HG03103 (cell line): ENCODE measurements around the gene CDH12.
"Not testable (repeated sequence)": the region's sequence is repeated elsewhere in the genome, so short reads cannot be mapped to it uniquely, and the experiment has no call there.

Source experiments
- ATAC-seq: cut with Tn5 transposase; IDR thresholded peaks from one replicate; pipeline ENCODE4 v1.9.1; 2021; ENCODE audit warnings: low read depth; ENCODE audit not compliant: unreplicated experiment

Gene CDH12

DNA sequence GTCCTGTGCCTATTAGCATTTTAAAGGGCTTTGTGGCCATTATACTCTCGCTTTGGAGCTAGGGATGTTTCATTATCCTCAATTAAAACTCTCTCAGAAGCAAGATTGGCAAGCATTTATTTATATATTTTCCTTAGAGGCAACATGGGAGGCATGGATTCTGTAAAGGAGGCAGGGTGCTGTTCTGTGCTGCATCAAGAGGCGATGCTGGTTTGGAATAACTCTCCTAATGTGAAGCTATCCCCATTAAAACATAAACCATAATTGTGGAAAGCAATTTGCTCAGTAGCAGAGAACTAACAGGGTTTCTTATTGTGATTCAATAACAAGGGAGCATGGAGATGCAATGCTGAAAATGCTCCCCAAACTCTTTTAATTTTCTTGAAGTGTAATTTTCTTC lies 664.5 kb downstream of the CDH12 start:
- not testable (repeated sequence) for ATAC-seq

DNA sequence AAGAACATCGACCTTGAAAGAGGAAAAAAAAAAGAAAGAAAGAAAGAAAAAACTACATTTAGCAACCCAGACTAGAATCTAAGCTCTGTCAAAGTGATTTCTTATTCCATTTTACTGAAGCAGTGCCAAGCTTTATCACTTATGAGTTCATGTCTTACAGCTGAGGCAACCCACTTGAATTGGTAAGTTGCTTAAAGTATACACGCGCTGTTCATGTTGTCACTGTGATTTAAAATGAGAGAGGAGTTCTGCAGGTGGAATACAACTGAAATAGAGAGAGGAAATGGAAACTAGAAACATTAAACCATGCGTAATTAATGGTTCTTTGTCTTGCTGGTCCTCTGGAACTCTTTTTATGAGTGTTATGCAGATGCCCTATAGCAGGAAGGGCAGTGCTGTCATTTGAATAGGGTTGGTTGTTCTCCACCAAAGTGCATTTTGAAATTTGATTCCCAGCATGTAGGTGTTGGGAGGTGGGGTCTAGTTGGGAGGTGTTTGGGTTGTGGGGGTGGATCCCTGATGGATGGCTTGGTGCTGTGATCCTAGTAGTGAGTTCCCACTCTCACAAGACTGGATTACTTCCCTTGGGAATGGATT lies 665.4 kb downstream of the CDH12 start:
- not testable (repeated sequence) for ATAC-seq

DNA sequence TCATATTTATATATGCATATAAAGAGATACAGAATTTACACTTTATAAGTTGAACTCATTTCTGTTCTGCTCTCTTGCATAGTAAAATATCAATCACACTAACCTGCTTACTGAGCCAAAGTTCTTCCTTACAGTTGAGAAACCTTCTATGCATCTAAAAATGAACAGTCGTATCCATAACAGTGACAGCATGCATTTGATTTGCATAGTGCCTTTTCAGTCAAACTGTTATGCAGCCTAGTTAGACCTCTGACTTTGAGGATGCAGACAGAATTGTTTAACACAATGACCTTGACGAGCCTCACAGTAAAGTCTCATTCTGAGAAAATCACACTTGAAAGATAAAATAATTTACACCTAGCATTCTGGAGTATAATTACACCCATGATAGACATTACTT lies 683.9 kb downstream of the CDH12 start:
- not testable (repeated sequence) for ATAC-seq

DNA sequence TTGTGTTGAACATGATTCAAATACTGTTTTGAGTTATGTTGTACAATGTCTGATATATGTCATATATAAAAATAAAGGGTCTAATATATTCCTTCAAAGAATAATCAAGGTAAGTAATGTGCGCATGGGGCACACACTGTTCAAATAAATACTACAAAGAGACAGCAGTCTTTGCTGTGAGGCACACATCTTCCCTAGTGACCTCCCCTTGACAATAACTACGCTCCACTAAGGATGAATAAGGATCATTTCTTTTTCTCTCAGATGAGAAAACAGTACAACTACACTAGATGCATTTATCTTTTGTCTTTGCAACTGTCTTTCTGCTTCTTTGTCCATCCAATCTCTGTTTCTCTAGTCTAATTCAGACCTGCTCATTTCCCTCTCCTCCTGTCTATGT lies 684.4 kb downstream of the CDH12 start:
- ATAC-seq = not testable (repeated sequence)

DNA sequence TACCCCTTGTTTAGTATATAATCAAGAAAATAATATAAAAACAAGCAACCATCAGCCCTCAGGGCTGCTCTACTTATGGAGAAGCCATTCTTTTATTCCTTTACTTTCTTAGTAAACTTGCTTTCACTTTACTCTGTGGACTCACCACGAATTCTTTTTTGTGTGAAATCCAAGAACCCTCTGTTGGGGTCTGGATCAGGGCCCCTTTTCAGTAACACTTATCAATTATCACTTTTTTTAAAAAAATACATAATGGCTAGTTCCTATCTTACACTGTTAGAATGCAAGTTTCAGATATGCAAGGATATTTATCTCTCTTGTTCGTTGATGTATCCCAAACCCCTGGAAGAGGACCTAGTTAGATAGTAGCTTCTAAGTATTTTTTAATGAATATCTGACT lies 687.2 kb downstream of the CDH12 start:
- ATAC-seq = not testable (repeated sequence)

DNA sequence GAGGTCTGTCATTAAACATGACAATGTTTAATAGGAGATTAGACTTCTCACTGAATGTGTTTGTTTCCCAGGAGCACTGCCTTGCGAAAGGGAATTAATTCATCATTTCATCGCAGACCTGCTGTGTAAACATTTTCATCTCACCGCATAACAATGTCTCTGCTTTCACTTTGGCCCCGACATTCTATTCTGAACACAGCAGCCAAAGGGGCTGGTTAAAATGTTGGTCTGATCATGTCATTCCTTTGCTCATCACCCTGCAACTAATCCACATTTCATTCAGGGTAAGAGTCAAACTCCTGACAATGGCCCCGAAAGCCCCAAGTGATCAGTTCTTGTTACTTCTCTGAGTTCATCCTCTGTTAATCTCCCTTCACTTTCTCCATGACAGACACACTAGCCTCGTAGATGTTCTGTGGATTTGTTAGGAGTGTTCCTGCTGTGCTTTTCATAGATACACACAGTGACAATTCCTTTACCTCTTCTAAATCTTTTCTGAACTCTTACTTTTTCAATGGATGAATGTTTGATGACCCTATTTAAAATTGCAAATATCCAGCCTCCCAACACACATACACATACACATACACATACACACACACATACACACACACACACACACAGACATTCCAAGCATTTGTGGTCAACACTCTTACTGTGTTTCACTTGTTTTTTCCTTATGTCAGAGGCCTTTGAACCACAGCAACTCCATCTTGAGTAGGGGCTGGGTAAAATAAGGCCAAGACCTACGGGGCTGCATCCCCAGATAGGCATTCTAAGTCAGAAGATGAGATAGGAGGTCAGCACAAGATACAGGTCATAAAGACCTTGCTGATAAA lies 688.0 kb downstream of the CDH12 start:
- not testable (repeated sequence) for ATAC-seq

DNA sequence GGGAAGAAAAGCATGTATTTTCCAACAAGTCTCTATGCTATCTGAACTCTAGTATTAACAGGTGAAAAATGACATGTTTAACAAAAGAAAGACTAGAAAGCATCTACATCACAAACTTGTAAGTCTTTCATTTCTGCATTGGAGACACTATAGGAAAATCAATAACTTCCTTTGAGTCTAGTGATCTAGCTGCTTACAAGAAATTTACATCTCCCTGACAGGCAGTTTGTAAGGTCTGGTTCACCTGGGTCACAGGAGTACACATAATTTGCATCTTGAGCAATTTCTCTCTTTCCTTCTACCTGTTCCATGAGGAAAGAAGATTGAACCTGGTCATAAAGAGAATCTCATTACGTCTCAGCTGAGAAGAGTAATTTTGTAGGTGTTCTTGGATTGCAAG lies 696.2 kb downstream of the CDH12 start:
- ATAC-seq = not testable (repeated sequence)

DNA sequence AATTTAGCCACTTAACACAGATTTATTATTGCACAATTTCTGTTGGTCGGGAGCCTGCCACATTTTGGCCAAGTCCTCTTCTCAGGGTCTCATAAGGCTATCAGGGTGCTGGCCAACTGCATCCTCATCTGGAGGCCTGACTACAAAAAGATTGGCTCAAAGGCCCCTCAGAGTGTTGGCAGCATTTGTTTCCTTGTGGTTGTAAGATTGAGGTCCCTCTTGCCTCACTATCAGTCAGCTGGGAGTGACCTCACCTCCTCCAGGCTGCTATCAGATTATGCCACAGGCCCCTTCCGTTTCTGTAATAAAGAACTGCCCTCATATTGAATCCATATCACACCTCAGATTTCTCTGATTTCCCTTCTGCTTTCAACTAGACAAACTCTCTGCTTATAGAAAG lies 698.4 kb downstream of the CDH12 start:
- not testable (repeated sequence) for ATAC-seq

DNA sequence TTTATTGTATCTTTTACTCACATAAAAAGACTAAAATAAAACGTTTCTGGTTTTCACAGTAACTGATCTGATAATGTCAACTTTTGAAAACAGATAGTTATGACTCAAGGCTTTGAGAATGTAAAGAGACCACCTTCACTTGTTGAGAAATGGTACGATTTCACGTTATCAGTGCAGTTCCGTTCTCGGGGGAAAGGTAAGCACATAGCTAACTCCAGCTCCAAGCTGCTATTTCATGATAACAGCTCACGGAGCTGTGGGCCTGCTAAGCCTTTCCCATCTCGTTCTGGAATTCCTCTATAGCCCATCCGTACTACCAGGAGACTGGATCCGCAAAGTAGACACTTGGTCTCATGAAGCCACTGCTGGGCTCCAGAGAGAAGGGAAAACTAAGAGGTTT lies 701.3 kb downstream of the CDH12 start:
- ATAC-seq = not testable (repeated sequence)

DNA sequence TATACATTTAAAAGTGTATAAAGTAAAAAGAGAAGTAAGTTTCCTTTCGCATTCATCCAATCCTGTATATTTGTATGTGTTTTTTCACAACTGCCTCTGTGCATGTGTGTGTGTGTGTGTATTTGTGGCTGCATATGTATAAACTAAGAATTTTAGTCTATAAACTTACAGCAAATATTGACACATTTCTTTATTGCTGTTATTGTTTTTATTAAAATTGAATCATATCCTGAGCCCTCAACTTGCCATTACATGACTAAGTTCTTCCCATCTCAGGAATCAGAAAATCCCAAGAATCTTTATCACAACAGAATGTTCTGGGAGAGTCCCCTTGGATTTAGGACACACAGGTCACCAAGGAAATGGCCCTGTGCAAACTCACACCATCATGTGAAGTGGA lies 712.7 kb downstream of the CDH12 start:
- ATAC-seq = not testable (repeated sequence)

DNA sequence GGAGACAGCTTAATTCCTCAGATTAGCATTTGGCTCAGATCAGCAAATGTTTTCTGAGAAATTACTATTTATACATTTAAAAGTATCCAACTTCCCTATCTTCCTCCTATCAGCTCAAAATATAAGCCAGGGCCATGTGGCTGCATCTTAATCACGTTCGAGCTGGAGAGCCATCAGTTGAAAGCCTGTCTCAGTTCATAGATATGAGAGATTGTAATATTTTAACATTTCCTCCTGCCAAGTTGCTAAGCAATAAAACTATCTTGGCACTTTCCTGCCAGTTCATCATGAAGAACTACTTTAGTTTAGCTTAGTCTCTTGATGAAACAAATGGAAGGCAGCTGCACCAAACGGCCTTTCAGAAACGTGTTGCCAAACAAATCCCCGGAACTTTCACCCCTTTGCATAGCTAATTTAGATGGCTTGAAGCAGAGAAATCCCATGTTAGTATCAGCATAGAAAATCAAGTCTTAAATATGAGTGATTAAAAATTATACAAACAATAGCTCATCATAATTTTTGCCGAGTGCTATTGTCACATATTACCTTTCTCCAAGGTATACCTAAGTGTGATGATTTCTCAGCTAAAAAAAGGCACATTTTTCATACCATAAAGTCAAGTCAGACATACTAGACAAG lies 713.4 kb downstream of the CDH12 start:
- ATAC-seq = not testable (repeated sequence)

DNA sequence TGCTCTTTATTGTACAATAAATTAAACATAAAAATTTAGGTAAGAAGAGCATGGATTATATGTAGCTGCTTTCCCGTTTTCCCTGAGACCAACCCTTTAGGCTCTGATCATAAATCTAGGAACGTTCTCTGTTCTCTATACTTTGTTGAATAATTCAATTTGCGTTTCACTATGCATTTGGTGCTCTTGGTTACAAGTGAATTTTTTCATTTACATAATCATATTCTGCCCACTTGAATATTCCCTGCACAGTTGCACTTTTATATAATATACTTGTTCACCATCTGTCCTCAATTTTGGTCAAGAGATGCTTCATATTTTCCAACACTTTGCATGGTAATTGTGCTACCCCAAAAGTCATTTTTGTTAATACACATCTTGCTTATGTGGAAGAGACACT lies 741.8 kb downstream of the CDH12 start:
- ATAC-seq = no peak

DNA sequence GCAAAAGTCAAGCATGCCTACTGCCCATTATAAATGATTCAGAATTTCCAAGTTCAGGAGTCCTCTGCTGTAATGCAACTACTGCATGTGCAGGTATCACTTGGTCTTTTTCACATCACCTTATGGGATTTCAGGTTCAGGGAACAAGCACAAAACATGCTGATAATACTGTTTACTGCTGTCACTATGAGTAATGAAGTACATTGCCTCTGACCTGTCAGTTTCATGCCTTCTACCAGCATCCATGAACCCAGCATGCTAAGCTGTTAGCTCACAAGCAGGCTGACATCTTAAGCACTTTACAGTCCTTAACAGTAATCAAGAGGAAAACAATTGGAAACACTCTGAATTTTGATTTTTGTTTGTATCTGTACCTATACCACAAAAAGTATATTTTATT lies 743.8 kb downstream of the CDH12 start:
- no peak for ATAC-seq

DNA sequence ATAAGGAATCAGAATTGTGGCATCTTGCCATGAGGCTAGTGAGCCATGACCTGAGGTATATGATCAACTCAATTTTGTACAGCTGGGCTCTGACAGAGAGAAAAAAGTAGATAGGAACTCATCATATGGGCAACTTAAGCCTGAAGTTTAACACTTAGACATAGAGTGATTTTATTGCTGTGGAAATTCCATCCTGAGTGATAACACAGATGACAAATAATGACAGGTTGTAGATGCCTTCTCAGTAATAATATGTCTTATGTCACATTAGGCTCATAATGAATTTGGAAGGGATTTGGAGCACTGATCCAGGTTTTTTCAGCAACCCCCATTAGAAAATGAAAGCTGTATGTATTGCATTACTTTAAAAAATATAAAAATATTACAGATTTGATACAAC lies 744.6 kb downstream of the CDH12 start:
- no peak for ATAC-seq

DNA sequence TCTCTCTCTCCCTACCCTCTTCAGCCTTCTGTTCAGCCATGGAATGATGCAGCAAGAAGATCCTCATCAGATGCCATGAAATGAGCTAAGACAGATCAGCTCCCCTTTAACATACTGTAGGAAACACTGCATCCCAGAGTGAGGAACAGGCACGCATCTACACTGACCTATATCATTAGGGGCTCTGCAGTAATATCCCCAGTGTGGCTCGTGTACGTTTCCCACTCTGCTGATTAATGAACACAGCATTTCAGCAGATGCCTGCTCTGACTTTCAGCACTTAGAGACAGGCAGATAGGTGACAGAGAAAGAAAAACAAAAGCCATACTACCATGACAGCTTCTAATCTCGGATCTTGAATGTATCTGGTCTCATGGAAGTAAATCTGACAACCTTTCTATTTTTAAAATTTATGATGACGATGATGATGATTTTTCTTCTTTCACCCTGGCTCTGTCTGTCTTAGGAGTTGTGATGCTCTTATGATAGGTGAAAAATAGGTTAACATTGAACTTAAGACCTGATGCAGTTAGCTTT lies 750.3 kb downstream of the CDH12 start:
- ATAC-seq = no peak

DNA sequence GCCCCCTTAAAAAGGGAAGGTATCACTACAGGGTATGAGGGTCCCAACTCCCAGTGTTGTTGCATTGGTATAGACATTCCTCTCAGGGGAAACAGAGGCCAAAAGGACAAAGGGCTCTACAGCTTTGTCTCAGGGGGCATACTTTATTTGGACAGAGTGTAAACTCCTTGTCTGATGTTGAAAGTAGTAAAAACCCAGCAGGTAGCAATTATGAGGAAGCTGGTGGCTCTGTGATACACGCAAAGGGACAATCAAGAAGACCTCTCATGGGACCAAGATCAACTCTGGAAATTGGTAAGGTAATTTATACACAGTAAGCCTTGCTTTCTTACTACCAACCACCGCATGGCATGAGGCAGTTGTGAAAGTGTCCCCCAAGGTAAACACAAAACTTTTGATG lies 764.6 kb downstream of the CDH12 start:
- no peak for ATAC-seq

DNA sequence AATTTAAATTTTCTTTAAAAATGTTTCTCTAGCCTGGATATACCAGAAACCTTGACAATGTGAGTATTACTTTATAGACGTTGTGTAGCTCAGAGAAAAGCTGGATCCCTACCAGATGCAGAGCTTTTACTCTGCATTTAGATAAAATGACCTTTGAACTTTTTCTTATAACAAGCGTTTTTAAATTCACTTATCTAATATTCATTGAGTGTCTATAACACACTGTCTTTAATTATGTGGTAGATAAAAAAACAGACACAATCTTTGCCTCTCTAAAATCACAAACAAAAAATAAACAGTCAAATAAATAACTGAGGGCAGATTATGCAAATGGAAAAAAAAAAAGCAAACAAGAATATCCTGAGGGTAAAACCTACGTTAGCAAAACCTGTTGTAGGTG lies 773.6 kb downstream of the CDH12 start:
- no peak for ATAC-seq

DNA sequence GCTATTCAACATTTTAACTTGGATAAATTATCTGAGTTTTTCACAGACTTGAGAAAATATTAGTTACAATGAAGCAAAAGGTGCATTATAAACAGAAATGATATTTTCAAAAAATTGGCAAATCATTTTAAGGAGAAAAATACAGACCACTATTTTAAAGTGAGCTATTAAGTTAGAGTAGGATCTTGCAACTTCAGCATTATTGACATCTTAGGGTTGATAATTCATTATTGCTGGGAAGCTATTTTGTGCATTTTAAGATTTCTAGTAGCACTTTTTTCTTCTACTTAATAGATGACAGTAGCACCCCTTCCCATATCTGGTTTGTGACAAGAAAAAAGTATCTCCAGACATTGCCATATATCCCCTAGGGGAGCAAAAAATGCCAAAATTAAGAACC lies 774.1 kb downstream of the CDH12 start:
- ATAC-seq = no peak

DNA sequence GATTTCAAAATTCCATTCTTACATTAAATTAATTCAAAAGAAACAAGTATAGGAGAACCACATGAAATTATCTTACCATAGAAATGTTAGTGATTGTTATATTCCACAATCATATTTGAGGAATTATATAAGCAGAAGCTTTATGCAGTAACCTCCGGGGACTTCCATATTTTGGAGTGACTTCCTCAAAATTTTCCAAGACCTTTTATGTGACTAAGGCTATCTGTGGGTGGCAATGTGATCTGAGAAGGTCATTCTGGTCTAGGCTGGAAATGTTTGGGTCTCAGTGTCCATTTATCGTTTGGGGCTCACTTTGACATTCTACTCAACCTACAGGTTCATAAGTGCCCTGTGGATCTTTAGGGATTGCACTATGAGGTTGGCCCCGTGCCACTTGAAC lies 776.6 kb downstream of the CDH12 start:
- ATAC-seq = no peak

DNA sequence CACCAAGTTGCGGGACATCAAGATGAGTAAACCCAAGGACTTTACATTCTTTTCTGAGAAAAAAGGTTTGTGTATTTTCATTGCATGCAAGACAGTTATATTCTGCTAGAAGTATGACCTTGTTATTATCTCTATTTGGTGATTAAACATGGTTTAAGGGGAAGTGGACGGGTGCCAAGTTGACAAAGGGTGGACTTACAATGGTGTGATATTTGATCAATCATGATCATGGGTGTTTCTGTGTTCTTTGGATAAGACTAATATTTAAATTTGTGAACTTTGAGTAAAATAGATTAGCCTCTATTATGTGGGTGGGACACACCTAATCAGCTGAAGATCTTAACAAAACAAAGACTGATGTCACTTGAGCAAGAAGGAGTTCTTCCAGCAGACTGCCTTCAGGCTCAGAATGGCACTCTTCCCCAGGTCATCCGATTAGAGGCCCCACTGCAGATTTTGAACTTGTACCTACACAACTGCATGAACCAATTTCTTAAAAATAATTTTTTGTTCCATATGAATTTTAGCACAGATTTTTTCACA lies 782.9 kb downstream of the CDH12 start:
- no peak for ATAC-seq

DNA sequence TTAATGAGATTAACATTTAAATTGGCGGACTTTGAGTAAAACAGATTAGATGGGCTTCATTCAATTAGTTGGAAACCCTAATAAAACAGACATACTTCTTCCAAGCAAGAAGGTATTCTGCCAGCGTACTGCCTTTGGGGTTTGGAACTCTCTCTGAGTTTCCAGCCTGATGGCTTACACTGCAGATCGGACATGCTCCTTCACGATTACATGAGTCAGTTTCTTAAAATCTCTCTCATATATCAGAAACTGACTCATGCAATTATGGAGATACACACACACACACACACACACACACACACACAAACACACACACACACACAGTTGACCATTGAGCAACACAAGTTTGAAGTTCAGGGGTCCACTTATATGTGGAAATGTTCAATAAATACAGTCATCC lies 789.4 kb downstream of the CDH12 start:
- no peak for ATAC-seq
